Measurements from ENCODE around the gene ARCN1. TPM values are rescaled to one million over a fixed set of nuclear protein-coding genes. Genes with fewer than 3 reads are reported as not detected.

The ARCN1 gene
- total RNA-seq, 6 donors from 2014 or later = 29.3 to 121 (median 94.6) TPM

GRCh38 chr11:118544010-118544646 lies 28.1 kb upstream of the ARCN1 start:
- TF ChIP-seq POLR2AphosphoS5 (IDR thresholded peaks at IDR 0.05) (no peak), EP300 (IDR thresholded peaks at IDR 0.05) (no peak), POLR2A (IDR thresholded peaks at IDR 0.05) (no peak), CTCF (IDR thresholded peaks at IDR 0.05) (no peak)
- no peak overlapping the region for H3K4me3 ChIP-seq
- no peaks in the 10 kb centered on the region for H3K27me3 ChIP-seq
- no peaks in the 10 kb centered on the region for H3K9me3 ChIP-seq
- DNase-seq (no peak), ATAC-seq (ENCODE audit: low FRiP score in 2 of 2) (no peak)
- H3K36me3 ChIP-seq = peaks cover 0 to 38% (median 14%) of the 10 kb centered on the region in 4 donors
- WGBS, 2 donors = 86 to 92% methylated on average over 8 of the region's 8 CpGs
- no peak overlapping the region for H3K27ac ChIP-seq
- H3K4me1 ChIP-seq = no peaks in the 10 kb centered on the region

- H3K27me3 ChIP-seq = no peaks in the 10 kb centered on the region
- WGBS, 2 donors = 85 to 92% methylated on average over 3 of the region's 3 CpGs
- H3K9me3 ChIP-seq = no peaks in the 10 kb centered on the region
- H3K27ac ChIP-seq = no peak overlapping the region
- H3K4me1 ChIP-seq = no peaks in the 10 kb centered on the region
- no peak overlapping the region for H3K4me3 ChIP-seq
- DNase-seq = no peak
- peaks cover 0 to 39% (median 14%) of the 10 kb centered on the region in 4 donors for H3K36me3 ChIP-seq
- no peak for ATAC-seq (ENCODE audit: low FRiP score in 2 of 2)
- no peak for TF ChIP-seq CTCF (IDR thresholded peaks at IDR 0.05)
Measured at GRCh38 chr11:118544647-118545010, 27.6 kb upstream of the ARCN1 start.

- Histone ChIP-seq H3K4me1 (no peaks in the 10 kb centered on the region), H3K27me3 (no peaks in the 10 kb centered on the region), H3K36me3 (peaks cover 0 to 46% (median 14%) of the 10 kb centered on the region in 4 donors), H3K4me3 (no peak overlapping the region), H3K27ac (no peak overlapping the region), H3K9me3 (no peaks in the 10 kb centered on the region)
- DNase-seq = no peak
- TF ChIP-seq CTCF (IDR thresholded peaks at IDR 0.05) (no peak), POLR2AphosphoS5 (IDR thresholded peaks at IDR 0.05) (no peak), POLR2A (IDR thresholded peaks at IDR 0.05) (no peak), EP300 (IDR thresholded peaks at IDR 0.05) (no peak)
- WGBS, 2 donors = 72 to 93% methylated on average over 5 of the region's 5 CpGs
- ATAC-seq (ENCODE audit: low FRiP score in 2 of 2) = no peak
Measured at GRCh38 chr11:118545533-118545932, 26.7 kb upstream of the ARCN1 start.

DNA sequence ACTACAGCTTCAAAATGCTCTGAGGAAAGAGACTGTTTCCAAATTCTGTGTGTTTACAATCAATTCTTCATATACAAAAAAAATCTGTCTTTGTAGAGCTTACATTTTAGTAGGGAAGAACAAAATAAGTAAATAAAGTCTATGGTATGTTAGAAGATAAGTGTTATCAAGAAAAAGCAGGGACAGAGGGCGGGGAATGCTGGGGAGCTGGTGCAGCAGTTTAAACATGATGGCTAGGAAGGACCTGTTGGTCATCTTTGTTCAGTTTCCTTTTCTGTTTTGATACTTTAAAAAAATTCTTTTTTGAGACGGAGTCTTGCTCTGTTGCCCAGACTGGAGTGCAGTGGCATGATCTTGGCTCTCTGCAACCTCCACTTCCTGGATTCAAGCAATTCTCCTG lies 25.1 kb upstream of the ARCN1 start:
- DNase-seq (no peak), ATAC-seq (ENCODE audit: low FRiP score in 2 of 2) (no peak)
- H3K4me3 ChIP-seq = no peak overlapping the region
- WGBS, 2 donors = 93 to 94% methylated on average over 2 of the region's 2 CpGs
- H3K4me1 ChIP-seq = no peaks in the 10 kb centered on the region
- no peak overlapping the region for H3K27ac ChIP-seq
- H3K9me3 ChIP-seq = no peaks in the 10 kb centered on the region
- H3K27me3 ChIP-seq = no peaks in the 10 kb centered on the region
- TF ChIP-seq CTCF (IDR thresholded peaks at IDR 0.05) = no peak
- peaks cover 5 to 54% (median 23%) of the 10 kb centered on the region in 4 donors for H3K36me3 ChIP-seq

DNA sequence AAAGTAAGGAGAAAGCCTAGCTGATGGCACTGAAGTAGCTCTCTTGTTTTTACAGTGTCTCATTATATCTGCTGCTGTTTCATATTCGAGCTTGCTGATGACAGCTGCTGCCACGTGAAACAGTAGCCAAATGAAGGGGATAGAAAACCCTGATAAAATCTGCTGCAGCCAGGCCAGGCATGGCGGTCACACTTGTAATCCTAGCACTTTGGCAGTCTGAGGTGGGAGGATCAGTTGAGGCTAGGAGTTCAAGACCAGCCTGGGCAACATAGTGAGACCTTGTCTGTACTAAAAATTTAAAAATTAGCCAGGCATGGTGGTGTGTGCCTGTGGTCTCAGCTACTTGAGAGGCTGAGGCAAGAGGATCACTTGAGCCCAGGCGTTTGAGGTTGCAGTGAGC lies 19.9 kb upstream of the ARCN1 start:
- DNase-seq (no peak), ATAC-seq (ENCODE audit: low FRiP score in 2 of 2) (no peak)
- peaks cover 19 to 77% (median 37%) of the 10 kb centered on the region in 4 donors for H3K36me3 ChIP-seq
- no peak overlapping the region for H3K4me3 ChIP-seq
- no peak overlapping the region for H3K27ac ChIP-seq
- H3K27me3 ChIP-seq = no peaks in the 10 kb centered on the region
- TF ChIP-seq POLR2AphosphoS5 (IDR thresholded peaks at IDR 0.05) = no peak
- no peak for TF ChIP-seq POLR2A (IDR thresholded peaks at IDR 0.05)
- TF ChIP-seq EP300 (IDR thresholded peaks at IDR 0.05) = no peak
- no peak for TF ChIP-seq CTCF (IDR thresholded peaks at IDR 0.05)
- WGBS, 2 donors = 82 to 88% methylated on average over 4 of the region's 4 CpGs
- H3K4me1 ChIP-seq = no peaks in the 10 kb centered on the region
- no peaks in the 10 kb centered on the region for H3K9me3 ChIP-seq

Data from upper lobe of left lung (tissue), 6 donors.